ENCODE data around the gene ZNF793.
A peak's percentile ranks its signal among the peaks of the same experiment; 100 is the strongest.

The ZNF793 gene

DNA sequence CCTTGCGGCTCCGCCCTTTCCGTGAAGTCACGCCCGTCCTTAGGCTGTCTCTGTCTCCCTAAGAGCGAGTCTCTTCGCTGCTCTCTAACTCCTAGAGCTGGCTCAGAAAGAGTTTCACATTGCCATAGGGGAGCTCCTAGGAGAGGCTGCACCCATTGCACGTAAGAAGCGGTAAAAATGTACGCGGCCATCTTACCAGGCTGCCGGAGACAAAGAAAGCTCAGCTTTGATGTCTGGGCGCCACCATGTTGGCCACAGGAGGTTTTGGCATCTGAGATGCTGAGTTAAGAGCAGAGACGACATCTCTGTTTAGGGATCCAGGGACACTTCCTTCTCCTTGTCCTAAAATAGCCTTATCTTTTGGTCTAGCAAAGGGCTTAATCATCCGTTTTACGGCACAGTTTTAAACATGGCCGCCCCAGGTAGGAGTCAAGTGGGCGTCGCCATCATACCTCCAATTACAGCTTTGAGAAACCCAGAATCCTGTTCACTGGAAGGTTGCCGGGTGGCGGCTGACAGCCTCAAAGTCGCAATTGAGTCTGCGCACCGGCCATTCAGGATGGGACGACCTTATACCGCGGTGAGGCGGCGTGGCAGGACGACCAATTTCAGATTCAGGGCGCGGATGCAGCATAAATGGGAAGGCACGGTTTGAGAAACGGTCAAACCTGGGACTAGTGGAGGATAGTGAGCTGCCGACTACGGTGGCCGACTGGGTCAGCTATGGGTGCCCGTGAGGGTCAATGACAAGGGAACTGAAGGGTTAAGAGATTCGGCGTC is at the start of gene ZNF793:
Gene ZNF793 (plus strand): TSS at position 553 of the 780 bp plus-strand sequence. CDS start 16,501 bp downstream, outside the sequence.
- peak; percentile 59 for DNase-seq (ENCODE audit: low read depth)

DNA sequence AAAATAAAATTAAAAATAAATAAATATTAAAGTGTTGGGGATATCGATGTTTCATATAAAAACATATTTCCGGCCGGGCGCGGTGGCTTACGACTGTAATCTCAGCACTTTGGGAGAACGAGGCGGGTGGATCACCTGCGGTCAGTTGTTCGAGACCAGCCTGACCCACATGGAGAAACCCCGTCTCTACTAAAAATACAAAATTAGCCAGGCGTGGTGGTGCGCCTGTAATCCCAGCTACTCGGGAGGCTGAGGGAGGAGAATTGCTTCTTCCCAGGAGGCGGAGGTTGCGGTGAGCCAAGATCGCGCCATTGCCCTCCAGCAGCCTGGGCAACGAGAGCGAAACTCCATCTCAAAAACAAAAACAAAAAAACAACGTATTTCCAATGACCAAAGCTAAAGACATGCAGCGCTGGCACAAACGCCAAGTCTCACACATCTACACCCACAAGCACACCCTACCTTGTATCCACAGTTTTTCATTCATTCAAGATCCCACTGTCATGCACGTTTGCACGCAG is 40.4 kb upstream of the ZNF793 start:
- no peak for DNase-seq (ENCODE audit: low read depth)

DNA sequence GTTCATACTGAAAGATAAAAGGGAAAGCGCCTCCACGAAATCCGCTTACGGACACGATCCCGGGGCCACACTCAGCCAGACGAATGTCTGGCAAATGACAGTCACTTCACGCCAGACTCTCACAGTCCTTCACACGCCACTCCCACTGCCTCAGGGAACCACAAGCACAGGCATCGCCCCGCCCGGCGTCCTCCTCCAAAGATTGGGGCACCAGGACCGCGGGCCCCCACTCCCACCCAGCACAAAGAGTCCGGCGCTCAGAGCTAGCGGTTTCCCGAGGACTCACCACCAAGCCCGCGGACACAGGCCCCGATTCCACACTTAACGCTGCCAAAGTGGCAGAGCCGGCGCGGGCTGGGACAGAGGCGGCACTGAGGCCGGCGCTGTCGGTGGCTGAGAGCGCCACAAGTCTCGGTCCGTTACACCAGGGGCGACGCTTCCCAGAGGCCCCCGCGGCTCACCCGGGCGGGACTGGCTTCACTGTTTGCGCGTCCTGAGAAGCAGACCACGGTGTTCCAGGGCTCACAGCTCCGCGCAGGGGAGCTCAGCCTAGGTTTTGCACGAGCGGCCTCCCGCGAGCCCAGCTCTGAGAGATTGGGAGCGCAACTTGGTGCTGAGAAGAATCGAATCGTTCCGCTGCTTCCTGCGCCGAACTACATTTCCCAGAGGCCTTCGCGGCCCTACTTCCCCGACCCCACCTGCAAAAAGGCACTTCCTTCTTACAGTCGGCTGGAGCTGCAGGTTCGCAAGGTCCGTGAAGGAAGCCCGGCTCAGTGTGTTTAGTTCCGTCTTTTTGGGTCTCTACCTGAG is 39.7 kb upstream of the ZNF793 start, which contains the start of gene ZNF569:
Gene ZNF569 (minus strand): TSS at position 647 of the 810 bp plus-strand sequence. CDS start 22,523 bp downstream, outside the sequence.
- DNase-seq (ENCODE audit: low read depth) = peak; percentile 59

DNA sequence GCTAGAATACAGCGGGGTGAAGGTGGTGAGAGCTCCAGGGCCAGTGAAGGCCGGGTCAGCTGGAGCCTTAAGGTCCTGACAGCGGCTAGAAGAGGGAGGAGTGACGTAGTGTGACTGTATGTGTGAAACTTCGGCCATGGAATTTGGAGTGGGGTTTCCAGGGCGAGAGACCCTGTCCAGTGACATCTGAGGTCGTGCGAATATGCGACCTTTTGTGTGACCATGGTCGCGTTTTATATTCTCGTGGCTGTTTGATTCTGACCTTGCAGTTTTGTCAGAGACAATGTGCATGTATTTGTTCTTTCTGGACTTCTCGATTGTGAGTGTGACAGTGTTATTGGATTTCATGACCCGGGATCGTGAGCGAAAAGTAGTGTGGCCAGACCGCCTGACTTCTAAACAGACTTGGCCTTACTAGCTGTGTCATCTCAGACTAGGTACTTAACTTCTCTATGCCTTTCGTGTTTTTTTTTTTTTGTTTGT is 39.1 kb upstream of the ZNF793 start:
- no peak for DNase-seq (ENCODE audit: low read depth)

DNA sequence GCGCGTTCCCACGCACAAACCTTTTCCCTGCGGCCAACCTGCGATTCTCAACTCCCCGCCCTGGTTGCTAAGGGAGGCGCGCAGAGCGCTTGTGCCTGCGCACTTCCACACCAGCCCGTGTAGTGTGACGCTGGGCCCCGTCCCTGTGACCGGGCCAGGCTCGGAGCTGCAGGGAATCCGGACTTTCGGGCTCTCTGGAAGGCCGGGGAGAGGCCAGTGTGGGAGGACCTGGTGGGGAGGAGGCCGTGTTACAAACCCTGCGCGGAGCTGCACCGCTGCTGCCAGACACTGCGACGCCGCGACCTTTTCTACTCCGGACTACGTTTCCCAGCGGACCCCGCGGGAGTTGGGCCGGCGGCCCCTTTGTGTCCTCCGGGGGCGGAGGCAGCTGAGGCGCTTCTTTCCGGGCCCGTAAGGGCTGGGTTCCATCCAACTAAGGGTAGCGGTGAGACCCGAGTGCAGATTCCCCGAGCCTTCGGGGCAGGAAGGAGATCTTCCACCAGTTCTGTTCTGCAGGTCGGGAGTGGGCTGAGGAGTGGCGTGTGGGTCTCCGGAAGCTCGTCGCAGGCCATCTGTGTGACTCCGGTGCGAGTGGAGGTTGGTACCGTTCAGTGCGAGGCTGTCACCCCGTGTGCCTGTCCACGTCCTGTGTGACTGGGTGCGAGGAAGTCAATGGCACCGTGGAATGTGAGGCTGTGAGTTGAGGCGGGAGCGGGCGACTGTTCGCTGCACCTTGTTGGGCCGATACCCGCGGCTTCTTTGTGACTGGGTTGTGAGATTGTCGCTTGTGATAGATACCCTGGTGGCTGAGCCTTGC is 37.6 kb upstream of the ZNF793 start, which contains the start of gene ZNF570:
Gene ZNF570 (plus strand): TSS at position 396 of the 817 bp plus-strand sequence. CDS start 999 bp downstream, outside the sequence.
- DNase-seq (ENCODE audit: low read depth) = peak; percentile 62

DNA sequence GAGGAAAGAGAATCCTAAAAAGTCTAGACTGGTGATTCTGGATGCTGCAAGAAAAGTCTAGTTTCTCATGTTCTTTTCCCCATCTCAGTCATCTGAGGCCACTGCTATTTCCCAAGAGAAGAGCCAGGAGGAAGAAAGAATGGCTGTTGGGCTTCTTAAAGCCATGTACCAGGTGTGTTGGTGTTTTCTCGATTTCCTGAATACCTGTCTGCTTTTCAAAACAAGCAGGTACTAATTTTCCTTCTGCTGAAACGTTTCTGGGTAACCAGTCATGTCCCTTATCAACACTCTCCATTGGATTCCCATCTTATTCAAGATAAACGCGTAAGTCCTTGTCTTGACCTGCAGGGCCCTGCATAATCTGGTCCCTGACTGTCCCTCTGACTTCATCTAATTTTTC is 36.5 kb upstream of the ZNF793 start:
- DNase-seq (ENCODE audit: low read depth) = no peak

DNA sequence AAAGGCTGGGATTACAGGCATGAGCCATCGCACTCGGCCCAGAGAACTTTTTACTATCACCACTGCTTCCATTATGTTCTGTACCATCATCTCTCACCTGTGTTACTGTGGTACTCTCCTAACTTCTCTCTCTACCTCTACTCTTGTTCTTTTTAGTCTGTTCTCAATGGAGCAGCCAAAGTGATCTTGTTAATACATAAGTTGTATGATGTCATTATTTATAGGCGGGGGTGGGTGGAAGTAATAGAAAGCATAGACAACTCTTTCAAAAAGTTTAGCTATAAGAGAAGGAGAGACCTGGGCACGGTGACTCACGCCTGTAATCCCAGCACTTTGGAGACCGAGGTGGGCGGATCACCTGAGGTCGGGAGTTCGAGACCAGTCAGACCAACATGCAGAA is 34.6 kb upstream of the ZNF793 start:
- no peak for DNase-seq (ENCODE audit: low read depth)

DNA sequence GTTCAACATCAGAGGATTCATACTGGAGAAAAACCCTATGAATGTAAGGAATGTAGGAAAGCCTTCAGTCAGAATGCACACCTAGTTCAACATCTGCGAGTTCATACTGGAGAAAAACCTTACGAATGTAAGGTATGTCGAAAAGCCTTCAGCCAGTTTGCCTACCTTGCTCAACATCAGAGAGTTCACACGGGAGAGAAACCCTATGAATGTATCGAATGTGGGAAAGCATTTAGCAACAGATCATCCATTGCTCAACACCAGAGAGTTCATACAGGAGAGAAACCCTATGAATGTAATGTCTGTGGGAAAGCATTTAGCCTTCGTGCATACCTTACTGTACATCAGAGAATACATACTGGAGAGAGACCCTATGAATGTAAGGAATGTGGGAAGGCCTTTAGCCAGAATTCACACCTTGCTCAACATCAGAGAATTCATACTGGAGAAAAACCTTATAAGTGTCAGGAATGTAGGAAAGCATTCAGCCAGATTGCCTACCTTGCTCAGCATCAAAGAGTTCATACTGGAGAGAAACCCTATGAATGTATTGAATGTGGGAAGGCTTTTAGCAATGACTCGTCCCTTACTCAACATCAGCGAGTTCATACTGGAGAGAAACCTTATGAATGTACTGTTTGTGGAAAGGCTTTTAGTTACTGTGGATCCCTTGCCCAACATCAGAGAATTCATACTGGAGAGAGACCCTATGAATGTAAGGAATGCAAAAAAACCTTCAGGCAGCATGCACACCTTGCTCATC is 22.2 kb upstream of the ZNF793 start:
- no peak for DNase-seq (ENCODE audit: low read depth)

DNA sequence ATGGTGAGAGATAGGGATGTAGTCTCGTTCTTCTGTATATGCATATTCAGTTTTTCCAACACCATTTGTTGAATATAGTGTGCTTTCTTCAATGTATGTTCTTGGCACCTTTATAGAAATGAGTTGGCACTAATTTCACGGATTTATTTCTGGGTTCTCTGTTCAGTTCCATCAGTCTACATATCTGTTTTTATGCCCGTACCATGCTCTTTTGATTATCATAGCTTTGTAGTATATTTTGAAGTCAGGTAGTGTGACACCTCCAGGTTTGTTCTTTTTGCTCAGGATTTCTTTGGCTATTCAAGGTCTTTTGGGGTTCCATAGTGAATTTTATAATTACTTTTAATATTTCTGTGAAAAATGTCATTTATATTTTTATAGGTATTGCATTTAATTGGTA is 14.5 kb upstream of the ZNF793 start:
- DNase-seq (ENCODE audit: low read depth) = no peak

DNA sequence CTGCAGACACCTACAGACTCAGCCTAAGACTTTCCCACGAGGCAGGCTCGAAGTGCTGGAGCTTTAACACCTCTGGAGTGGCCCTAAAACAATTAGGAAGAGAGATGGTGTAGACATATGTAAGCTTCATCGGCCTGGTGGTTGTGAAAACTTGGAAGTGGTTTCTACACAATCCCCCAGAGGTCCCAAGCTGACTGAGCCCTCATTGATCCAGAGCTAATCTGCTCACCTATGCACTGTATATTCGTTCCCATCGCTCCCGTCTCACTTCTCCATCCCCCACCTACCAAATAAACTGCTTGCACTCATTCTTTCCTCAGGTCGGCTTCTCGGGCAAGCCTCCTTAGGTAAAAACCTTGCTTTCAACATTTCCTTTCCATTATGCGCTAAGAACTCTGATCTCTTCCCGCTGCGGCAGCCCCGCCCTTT is 767 bp upstream of the ZNF793 start:
- DNase-seq (ENCODE audit: low read depth) = no peak

DNA sequence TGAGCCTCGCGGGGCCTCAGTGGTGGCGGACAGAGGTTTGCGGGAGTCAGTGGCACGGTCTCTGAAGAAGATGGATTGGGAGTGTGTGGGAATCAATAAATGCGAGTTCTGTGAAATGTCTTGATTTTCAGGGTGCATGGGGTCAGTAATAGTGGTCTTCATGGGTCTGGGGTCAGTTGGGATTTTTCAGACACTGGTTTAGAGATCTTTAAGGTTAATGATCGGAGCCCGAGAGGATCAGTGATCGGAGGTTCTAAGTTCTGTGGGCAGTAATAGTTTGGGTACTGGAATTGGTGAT is 377 bp downstream of the ZNF793 start:
- no peak for DNase-seq (ENCODE audit: low read depth)

DNA sequence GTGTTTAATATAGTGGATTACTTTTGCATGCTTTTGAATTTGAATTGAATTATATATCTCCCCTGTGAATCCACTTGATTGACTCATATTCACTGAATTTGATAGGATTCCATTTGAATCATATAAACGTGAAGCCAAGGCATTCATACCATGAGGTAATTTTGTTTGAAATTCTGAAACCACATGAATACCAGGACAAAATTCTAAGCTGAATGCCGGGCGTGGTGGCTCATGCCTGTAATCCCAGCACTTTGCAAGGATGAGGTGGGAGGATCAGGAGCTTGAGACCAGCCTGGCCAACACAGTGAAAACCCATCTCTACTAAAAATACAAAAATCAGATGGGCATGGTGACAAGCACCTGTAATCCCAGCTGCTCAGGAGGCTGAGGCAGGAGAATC is 4.4 kb downstream of the ZNF793 start:
- no peak for DNase-seq (ENCODE audit: low read depth)

DNA sequence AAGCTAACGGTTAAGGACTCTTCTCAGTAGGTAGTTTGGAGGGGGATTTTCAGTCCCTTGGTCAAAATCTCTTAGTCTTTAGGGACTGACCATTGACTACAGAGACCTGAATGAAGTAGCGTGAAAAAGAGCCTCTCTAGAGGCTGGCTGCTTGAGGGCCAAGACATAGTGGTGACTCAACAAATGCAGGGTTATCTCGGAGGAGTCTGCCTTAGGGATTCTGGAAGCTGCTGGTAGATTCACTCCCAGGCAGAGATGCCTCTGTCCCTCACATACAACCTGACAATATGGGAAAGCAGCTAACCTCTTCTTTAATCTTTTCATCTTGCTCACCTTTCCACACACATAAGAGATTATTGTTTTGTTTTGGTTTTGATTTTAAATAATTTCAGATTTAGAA is 5.1 kb downstream of the ZNF793 start:
- no peak for DNase-seq (ENCODE audit: low read depth)

DNA sequence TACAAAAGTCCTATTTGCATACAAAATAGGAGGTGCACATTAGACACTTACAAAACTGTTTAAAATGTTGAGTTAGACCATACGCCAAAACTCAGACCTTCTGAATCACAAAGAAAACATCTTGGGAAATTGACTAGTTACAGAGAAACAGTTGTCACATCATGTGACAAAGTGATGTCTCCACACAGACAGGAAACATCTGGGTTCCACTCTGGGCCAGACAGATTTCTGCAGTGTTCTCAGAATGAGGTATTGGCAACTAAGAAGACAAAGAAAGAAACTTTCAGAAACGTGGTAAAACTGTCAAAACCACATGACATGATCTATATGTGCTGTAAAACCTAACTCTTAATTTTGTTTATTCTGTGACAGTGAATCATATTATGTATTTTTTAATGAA is 6.7 kb downstream of the ZNF793 start:
- DNase-seq (ENCODE audit: low read depth) = no peak

DNA sequence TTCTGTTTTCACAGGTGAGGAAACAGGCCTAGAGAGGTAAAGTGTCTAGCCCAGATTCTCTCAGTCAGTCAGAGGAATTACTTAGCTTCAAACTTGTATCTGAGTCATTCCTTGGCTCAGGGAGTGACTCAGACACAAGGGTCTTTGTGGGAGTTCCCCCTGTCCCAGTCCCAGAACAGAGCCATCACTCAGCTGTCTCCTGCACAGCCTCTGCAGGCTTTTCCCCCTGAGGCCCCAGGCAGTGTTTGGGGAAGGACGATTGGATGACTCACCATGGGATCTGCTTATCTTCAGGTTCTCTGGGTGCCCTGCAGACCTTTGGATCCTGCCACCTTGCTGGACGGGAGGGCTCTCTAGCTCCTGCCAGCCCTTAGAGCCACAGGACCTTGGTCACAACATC is 13.2 kb downstream of the ZNF793 start:
- no peak for DNase-seq (ENCODE audit: low read depth)

DNA sequence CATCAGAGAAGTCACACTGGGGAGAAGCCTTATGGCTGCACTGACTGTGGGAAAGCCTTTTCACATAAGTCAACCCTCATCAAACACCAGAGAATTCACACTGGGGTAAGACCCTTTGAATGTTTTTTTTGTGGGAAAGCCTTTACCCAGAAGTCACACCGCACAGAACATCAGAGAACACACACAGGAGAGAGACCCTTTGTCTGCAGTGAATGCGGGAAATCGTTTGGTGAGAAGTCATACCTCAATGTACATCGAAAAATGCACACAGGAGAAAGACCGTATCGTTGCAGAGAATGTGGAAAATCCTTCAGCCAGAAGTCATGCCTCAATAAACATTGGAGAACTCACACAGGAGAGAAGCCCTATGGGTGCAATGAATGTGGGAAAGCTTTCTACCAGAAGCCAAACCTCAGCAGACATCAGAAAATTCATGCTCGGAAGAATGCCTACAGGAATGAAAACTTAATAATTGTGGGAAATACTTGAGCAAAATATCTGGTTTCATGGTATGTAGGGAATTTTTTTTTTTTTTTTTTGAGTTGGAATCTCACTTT is 30.7 kb downstream of the ZNF793 start:
- DNase-seq (ENCODE audit: low read depth) = no peak

DNA sequence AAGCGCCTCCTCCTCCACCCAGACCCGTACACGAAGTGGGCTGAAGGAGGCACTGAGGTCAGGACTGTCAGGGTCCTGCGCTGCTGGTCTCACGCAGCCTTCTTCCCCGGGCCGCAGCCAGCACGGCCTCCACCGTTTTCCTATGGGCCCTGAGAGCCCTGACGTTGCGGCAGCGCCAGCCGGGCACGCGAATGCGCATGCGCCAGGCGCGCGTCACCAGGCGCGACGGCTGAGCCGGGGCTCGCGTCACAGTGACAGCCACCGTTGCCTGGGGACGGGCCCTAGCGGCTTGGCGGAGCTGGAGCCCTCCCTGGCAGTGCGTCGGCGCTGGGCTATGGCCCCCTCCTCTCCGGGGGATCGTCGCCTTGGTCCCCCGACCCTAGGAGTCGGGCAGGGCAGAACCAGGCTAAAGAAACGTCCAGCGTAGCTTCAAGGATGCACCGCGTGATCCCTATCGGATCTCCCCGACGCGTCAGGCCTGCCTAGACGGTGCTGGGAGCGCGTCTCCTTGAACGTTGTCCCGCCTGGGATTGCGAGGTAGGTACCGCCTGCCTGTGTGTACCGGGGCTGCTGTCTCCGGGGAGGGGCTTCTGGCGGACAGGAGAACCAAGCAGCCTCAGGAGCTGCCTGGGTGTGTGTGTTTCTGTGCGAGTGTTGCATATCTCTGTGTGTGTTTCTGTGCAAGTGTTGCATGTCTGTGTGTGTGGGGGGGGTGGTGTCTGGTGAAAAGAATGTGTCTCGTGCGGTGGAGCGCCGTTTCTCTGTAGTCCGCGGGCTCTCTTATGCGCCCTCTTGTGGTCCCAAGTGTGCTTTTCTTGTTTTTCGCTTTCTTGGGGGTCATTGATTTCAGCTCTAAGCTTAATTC is 44.6 kb downstream of the ZNF793 start:
- DNase-seq (ENCODE audit: low read depth) = peak; percentile 21

DNA sequence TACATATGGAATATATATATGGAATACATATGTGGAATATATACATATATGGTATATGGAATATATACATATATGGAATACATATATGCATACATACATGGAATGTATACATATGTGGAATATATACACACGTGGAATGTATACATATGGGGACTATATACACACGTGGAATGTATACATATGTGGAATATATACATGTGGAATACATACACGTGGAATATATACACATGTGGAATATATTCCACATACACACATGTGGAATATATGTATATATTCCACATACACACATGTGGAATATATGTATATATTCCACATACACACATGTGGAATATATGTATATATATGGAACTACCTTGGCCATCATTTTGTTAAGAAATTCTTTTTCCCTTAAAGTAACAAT is 56.8 kb downstream of the ZNF793 start:
- DNase-seq (ENCODE audit: low read depth) = no peak

DNA sequence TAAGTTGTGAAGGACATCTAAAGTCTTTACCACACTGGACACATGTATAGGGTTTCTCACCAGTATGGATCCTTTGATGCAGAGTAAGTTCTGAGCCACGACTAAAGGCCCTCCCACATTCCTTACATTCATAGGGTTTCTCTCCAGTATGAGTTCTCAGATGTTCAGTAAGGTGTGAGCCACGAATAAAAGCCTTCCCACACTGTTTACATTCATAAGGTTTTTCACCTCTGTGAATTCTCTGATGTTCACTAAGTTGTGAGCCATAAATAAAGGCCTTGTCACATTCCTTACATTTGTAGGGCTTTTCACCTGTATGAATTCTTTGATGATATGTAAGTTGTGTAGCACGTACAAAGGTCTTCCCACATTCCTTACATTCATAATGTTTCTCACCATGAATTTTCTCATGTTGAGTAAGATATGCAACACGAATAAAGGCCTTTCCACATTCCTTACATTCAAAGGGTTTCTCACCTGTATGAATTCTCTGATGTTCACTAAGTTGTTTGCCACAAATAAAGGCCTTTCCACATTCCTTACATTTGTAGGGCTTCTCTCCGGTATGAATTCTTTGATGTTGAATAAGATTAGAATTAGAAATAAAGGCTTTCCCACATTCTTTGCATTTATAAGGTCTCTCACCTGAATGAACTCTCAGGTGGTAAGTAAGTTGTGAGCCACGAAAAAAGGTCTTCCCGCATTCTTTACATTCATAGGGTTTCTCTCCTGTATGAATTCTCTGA is 58.1 kb downstream of the ZNF793 start:
- no peak for DNase-seq (ENCODE audit: low read depth)

All from stimulated activated CD8-positive, alpha-beta memory T cell treated with anti-CD3 and anti-CD28 coated beads, Interleukin-15, amount 100 ng/mL, for 24 hours (primary cell).